Stimulated activated CD4-positive, alpha-beta T cell treated with anti-CD3 and anti-CD28 coated beads, Interleukin-1b, Interleukin-23, amount 100 ng/mL, for 24 hours (primary cell): ENCODE data around the gene ATXN1L.
"Not testable (repeated sequence)": the region's sequence is repeated elsewhere in the genome, so short reads cannot be mapped to it uniquely, and the experiment has no call there.

Experiments used
- DNase-seq, 4 experiments: peaks; one replicate each; pipeline ENCODE4 v3.0.0-alpha.2; 2020; ENCODE audit warnings: low read depth in 4 of 4, low spot score in 1 of 4

Gene ATXN1L

DNA sequence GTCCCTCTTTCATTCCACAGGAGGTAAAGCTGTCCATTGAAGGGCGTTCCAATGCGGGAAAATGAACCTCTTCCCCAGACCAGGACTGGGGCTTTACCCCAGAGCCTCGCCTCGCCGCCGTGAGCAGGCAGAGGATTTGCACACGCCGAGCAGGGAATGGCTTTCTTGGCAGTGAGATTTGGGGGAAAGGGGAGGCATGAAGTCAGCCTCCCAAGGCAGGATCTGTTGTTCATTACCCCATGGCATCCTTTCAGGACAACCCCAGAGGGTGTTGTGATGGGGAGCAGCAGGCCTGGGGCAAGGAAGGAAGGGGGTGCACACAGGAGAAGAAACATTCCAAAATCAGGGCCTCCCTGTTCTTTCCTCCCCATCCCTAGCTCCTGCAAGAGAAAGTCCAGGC is 6.0 kb downstream of the ATXN1L start:
- no peak for DNase-seq

DNA sequence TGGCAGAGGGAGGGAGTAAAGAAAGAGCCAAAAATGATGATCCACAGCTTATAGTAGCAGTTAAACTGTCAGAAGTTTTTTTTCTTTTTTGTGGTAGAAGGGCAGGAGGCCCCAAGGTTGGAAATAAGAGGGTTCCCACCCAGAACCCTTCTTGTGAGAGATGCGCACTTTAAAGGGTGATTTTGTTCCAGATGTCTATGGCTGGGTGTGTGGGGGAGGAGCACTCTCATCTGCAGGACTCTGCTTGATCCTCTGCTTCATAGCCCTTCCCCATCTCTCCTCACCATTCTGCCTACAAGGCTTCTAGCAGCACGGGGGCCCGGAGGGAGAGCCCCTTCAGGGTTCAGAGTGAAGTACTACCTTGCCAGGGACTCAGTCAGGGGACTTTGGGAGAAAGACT is 6.4 kb downstream of the ATXN1L start:
- DNase-seq, result no peak

DNA sequence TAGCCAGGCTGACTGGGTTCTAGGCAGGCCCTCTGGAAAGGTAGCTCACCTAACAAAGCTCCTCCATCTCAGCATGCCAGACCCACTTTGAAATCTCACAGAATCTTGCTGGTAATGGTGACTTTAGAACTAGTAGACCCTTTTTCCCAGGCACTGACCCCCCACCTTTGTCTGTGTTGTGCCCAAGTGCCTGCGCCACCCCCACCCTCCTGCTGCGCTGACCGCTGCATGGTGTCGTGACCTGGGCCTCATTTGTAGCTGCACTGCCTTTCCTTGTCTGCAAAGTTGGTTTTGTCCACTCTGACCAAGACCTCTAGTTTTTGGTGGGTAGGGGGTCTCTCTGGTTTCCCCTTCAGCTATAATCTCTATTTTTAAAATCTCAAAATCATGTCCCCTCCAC is 6.8 kb downstream of the ATXN1L start:
- no peak for DNase-seq

DNA sequence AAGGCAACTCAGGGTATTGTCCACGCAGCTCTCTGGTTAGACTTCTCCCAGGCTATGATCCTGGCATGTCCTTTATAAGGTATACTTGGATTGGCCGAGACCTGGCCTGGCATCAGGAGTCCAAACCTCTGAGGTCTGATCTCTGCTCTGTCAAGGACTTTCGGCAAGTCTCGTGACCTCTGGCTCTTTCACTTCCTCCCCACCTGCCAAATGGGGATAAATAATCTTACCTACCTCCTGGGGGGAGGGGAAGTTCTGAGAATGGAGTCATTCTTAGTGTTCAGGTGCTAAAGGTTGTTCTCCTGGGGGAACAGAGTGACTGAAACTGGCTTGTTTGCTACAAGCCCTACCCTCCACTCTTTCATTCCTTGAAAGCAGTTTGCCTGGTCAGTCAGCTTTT is 7.6 kb downstream of the ATXN1L start:
- no peak for DNase-seq

DNA sequence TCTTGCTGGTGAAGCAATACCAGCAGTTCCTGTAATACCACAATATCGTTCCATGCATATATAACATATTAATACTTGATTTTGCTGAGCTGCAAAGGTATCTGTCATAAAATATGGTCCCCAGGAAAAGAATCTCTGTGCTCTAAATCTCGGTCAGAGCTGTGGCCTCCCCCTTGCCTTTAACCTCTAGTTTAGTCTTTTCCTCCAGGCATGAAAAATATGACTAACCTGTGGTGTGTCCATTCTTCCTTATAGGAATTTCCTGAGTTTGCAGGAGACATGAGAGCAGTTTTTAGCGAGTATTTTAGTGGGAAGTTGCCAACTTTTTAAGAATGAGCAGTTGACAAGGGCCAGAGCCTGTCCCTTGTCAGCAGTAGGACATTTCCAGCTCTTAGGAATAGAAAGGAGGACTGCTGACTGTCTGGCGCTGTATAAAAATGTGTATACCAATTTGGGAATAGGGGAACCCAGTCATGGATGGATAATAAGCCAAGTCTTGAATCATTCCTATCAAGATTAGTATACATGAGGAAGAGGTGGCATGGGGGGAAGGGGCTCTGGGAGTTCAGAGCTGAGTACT is 8.7 kb downstream of the ATXN1L start:
- DNase-seq, result no peak

DNA sequence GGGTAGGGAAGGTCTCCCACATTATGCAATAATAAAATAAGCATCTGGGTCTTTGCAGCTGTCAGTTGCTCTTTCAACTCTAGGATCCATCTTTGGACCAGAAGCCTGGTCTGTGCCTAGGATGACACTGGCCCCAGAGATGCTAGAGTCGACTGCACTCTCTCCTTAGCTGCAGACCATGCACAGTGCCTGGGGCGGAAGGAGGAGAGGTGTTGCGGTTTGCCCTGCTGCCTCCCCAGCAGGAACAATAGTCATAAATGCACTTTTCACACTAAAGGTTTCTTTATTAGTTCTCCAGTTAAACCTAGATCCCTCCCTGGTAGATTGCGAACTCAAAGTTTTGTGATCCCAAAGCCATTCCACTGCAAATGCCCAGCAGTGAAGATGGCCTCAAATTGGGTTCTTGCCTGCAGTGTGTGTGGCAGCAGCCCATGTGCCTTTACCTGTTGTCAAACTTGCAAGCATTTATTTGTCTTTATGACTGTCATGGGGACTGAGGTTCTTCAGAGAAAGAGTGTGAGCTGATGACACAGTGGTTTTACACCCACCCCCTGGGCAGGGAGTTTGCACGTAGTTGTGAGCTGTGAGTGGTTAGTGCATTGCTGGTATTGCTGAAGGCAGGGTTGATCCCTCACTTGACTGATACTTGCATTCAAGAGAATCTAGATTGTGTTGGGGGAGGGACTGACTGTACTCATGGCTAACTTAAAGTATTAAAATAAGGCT is 10.3 kb downstream of the ATXN1L start:
- DNase-seq, result no peak

DNA sequence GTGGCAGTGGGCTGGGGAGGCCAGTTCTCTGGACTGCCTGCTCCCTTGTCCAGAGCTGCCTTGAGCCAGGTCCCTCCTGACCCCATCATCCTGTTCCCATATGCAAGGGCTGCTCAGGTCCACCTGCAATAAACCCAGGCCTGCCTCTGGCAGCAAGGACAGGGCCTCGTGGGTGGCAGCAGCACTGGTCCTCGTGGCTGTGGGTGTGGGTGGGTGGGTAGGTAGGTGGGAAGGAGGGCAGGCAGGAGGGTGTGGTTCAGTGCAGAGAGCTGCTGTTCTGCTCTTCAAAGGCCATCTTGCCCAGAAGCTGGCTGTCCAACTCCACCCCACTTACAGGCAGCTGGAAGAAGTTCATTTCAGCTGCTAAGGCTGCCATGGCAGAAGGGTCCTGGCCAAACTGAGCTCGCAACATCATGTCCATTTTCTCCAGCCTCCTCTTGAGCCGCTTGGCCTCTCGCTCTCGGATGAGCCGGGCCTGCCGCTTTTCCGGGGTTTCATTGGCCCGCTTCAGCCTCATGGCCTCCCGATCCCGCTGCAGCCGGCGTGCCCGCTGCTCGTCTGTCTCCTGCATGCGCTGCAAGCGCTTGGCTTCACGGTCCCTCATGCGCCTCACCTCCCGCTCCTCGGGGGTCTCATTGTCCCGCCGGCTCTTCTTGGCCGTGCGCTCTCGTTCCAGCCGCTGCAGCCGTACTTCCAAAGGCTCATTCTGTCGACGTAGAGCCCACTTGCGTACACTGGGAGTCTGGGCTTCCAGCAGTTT is 14.2 kb downstream of the ATXN1L start:
- DNase-seq, result no peak

DNA sequence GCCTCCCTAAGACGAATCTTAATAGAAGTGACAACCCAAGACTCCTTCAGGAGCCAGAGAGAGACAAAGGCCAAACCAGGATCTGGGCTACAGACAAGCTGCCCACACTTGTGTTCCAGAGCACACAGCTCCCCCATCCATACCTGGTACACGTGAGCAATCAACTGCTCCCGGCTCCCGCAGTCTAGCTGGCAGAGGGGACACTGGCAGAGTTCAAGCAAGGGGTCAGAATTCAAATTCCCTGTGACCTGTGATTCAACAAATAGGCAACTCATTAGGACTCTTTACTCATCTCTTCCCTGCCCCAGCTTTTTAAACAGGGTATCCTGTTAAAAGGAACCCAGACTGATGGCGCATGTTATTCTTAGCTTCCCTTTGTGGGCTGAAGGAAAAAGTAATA is 18.2 kb downstream of the ATXN1L start:
- no peak for DNase-seq

DNA sequence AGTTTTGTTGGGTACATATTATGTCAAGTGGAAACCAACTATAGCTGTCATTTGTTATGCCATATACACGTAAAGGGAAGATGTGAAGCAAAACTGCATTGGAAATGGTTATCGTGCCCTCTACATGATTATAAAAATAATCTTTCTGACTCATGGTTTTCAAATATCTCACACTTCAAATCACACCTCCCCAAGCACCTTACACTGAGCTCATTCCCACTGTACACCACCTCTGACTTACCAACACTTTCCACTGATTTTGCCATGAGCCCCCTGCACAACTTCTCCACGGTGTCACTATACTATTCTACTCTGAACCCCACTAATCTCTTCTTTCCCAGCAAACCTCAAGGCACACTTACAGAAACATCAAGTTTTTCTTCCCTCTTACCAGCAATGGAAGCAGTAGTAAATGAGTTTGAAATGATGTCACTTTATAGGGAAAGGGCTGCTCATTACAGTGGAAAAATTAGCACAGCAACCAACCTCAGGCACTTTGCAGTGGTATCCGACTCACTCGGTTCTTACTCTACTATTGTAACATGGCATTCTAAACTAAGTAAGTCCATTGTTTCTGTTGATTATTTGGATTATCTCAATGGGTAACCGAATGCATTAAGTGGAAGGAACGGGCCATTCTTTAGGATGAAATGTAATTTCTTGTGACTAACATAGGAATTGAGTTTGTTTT is 19.5 kb downstream of the ATXN1L start:
- DNase-seq, result no peak

DNA sequence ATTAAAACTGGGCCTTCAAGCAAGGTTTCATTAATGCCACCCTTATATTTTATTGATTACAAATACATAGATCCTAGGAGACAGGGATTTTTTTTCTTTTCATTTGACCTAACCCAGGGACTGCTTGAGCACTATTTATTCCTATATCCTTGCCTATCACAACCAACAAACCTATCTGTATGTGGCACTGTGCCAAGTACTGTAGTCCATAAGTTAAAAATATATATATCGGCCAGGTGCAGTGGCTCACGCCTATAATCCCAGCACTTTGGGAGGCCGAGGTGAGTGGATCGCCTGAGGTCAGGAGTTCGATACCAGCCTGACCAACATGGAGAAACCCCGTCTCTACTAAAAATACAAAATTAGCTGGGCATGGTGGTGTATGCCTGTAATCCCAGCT is 21.4 kb downstream of the ATXN1L start:
- DNase-seq, result not testable (repeated sequence)

DNA sequence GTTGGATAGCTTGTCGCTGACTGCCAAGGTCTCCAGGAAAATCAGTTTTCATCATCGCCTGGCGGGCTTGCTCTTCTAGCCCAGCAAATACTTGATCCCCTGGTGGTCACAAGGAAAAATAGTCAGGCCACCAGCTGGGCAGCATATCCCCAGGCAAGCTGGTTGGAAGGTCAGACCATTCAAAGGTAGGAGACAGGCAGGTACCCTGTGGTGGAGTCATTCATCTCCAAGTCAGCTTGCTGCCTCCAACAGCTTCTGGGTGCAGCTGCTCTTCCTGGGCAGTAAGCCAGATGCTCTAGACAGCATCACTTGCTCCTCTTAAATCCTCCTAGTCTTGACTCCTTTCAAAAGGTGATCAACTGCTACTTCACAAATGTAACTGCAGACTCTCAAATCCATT is 22.2 kb downstream of the ATXN1L start:
- DNase-seq, result no peak

DNA sequence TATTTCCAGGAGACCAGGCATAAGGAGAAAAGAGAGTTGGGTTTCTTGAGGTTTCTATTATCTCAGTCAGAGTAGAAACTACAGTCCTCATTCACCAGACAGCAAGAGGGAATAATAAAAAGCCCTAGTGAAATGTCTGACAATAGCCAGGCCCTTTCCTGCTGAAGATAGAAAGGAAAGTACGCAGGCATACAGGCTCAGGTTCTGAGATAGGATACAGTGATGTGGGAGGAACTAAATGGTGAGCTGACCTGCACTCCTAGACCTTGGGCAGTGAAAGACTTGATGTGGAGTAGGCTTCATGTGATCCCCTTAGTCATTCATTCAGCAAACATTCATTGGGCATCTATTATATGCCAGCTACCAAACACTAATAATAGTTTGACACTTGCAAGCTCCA is 23.3 kb downstream of the ATXN1L start:
- no peak for DNase-seq

DNA sequence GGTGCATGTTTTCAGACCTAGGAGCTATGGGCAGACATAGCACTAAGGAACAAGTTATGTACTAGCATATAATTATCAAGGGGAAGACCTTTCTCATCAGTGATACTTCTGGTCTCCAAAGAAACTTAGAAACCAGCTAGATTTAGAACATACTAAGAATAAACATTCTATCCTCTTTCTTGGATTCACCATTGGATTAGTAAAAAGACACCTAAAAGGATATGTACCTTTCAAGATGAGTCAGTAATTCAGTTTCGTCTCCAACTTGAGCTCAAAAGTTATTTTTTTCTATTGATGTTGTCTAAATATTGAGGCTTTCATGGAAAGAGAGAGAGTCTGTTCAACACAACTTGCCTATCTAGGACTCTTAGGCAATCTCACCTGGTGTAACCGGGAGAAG is 25.0 kb downstream of the ATXN1L start:
- DNase-seq, result no peak

DNA sequence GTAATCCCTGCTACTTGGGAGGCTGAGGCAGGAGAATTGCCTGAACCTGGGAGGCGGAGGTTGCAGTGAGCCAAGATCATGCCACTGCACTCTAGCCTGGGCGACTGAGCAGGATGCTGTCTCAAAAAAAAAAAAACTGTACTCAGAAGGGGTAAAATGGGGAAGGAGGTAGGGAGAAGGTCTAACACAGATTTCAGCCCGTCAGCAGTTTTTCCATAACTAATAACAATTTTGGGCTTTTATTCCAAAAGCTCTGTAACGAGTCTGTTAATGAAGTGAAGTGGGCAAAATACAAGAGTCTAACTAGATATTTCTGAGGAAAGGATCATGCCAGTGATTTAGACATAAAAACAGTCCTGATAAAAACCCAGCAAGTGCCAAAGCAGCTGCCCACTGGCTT is 27.4 kb downstream of the ATXN1L start:
- no peak for DNase-seq

DNA sequence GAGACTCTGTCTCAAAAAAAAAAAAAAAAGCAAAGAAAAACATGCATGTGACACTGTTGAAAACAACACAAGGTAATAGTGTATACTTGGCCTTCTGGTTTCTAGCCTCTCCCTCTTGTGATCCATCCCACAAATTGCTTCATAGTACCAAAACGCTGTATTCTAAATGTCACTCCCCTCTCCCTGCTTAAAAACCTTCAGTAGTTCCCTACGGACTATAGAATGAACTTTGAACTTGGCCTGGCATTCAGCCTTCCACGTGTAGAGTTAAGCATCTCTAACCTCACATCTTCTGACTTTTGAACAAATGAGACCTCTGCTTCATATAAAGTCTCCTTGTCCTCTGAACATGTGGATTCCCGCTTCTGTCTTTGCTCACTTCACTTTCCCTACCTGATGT is 33.1 kb downstream of the ATXN1L start:
- no peak for DNase-seq

DNA sequence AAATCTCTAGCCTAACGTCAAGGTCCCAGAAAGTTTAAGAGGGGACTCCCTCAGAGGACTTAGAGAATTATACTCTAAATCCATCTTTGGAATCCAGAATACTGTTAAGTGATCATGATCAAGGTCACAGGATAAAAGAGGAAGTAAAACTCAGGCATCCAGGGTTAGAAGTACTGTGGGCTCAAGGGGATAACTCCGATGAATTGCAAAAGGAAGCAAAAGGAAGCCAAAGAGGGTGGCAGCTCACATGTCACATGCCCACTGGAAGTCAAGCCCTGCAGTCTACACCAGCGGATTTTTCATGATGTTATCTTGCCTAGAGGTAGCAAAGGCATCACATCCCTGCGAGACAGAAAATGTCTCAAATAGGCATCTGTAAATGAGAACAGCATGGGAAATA is 34.4 kb downstream of the ATXN1L start:
- no peak for DNase-seq

DNA sequence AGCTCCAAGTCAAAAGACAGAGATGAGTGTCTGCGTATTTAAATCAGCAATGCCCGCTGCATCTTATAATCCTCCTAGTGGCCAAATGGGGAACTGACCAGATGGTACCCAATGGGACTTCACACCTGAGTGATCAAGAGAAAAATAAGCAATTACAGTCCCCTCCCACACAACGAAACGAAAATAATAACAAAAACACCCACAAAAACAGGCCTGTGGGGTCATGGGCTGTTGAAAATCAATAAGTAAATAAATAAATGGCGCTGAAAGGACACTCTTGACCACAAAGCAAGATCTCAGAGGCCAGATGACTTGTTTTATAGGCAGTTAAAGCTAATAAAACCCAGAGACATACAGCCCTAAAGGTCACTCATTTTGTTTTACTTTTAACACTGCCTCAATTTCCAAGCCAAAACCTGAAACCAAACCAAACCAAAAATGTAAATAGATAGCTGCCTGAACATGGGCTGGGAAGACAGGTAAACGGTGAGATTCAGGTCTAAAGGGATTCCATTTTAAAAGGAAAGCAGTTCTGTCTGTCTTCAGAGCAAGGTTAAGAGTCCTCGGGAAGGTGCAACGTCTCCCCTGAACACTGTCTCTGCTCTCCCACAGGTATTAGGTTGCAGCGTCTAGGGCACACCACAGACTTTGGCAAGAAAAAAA is 36.9 kb downstream of the ATXN1L start:
- DNase-seq, result peak; percentile 51 to 72 (median 68)

DNA sequence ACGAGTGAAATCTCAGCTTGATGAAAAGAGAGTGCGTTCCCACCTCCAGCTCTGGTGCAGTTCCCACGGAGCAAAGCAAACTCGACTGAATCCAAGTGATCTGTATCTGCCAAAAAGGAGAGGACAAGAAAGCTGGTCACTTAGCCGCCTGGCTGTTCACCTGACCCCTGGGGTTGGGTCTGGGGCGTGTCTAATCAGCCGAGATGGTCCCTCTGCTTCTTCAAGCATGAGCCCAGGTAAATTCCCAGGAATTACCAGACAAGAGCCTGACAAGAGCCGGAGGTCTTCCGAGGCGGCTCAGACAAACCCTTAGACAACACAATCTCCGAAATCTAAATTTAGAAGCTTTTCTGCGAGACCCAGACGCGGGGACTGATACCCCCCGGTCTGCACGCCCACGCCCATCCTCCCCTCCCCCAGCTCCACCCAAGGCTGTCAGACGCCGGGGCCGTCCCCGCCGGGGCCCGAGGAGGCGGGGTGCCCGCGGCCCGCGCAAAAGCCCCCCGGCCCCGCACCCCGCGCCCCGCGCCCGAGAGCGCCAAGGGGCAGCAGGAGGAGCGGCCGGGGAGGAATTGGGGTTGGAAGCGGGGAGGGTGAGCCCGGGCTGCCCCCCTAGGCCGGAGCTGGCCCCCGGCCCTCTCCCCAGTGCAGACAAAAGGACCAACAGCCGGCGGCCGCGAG is 37.5 kb downstream of the ATXN1L start:
- DNase-seq, result peak in 2 of 4 experiments; percentile 29 to 45

DNA sequence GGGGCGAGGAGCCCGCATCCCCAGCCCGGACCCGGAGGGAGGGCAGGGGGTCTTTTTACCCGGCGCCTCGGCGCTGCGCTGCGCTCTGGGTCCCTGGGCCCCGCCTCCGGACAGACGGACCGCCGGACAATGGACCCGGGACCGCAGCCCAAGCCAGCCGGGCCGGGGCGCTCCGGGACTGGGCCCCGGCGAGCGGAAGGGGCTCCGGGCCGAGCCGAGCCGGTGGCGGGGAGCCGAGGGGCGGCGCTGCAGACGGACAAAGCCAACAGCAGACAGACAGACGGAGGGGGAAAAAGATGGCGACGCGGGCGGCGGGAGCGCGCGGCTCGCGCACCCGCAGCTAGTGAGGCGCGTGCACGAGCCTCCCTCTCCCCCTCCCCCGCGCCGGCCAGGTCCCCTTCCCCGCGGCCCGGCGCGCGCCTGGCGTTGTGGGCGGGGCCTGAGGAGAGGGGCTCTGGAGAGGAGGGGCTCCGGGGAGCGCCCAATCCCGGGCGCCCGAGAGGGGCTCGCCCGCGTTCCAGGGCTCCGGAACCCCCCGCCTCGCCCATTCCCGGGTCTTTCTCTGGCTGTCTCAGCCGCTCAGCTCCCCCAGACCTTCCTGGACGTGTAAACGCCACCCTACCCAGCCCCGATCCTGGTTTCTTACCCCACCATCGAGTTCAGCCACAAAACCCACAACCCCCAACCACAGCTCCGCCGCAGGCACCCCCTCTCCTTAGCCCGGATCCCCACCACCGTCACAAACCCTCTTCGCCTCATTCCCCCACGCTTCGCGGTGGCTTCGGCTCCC is 38.3 kb downstream of the ATXN1L start, which contains the start of gene ZNF821:
Gene ZNF821 (minus strand): TSS at position 334 of the 790 bp plus-strand sequence. CDS start 4,236 bp downstream, outside the sequence.
- peak; percentile 47 to 73 (median 58) for DNase-seq

DNA sequence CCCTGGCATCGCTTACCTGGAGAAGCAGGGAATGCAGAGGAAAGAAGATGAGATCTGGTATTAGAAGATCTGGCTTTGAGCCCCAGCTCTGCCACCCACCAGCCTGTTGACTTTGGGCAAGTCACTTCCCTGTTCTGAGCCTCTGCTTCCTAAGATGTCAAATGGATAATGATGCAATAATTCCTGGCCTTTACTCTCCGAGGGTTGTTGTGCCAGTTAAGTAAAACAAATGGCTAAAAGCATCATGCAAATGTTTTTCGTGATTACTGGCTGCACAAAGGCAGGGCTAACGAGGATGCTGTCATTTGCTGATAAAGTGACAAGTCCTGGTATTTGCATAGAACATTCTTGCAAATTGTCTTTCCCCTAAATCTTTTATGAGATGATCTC is 39.5 kb downstream of the ATXN1L start:
- no peak for DNase-seq
